Posterior vena cava (tissue), 2 donors: Measurements from ENCODE around the gene RARRES2. TPM values are rescaled to one million over a fixed set of nuclear protein-coding genes. Genes with fewer than 3 reads are reported as not detected.

ENCODE experiments used
- DNase-seq: peaks from one replicate; pipeline ENCODE4 v3.0.0-alpha.2; 2020; ENCODE audit warnings: low spot score
- intact Hi-C, 2 donors: fragments of 100-400 bp; cut with DNase I; formaldehyde crosslinking; loops; one replicate each; pipeline versions ENCODE4 v1.14.1 to v1.14.2; 2022 to 2023
- total RNA-seq, 2 donors: library from RNA; stranded (reverse); fragmentation: NEBNext Ultra II Directional; extraction: Animal tissue kit (Norgen Biotek cat#: 25700); gene quantifications; one replicate each; pipeline ENCODE4 v1.2.1, GENCODE V29; 2021
- donor health status: DM: yes; HTN: yes; CAD: no.
- donor health status: DM: yes; HTN: yes; CAD: no.

RARRES2 gene
- total RNA-seq, 2 donors from 2014 or later: 123 to 153 TPM

DNA sequence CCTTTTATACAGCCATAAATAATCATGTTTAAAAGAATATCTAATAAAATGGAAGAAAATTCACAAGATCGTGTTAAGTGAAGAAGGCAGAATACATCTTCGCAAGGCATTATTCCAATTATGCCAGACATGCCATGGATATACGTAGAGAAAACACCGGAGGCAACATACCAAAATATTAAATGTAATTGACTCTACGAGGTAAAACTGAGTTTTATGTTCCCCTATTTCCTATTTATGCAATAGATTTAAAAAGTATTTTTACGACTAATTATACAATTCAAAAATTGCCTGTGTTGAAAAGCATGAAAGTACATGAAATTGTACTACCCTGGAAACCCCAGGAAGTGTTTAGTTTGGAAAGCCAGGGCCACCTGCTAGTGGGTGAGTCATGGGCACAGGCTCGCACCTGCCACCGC lies 26.3 kb upstream of the RARRES2 start:
- no peak for DNase-seq
- intact Hi-C loops: no loop called here

DNA sequence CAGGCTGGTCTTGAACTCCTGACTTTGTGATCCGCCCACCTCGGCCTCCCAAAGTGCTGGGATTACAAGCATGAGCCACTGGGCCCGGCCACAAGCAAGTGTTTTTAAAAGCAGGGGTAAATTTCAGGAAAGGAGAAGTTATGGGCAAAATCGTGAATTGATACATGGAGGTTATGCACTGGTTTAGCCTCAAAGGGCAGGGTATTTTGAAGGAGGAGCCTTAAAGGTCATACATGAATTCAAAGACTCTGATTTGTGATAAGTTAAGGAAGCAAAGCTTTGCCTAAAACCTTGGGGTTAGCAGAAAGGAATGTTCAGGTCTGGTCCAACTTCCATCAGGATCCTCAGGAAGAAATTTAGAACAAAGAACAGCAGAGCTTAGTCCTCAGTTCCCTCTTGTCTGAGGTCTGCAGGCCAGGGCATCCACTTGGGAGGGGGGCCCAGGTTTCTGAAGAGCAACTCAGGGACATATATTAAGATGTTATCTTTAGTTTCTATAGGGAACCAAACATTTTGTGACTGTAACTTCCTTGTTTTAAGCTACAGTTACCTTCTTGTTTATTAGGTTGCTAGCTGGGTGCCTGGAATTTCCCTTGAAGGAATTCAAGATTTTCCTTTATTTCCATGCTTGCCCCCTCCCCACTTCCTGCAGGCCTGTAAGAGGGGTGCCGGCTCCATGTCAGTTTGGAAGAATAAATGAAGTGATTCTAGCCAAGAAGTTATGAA lies 24.4 kb upstream of the RARRES2 start:
- no peak for DNase-seq
- intact Hi-C loops: no loop called here

GRCh38 chr7:150365194-150365593 lies 23.8 kb upstream of the RARRES2 start:
- DNase-seq: no peak
- intact Hi-C loops: no loop called here

DNA sequence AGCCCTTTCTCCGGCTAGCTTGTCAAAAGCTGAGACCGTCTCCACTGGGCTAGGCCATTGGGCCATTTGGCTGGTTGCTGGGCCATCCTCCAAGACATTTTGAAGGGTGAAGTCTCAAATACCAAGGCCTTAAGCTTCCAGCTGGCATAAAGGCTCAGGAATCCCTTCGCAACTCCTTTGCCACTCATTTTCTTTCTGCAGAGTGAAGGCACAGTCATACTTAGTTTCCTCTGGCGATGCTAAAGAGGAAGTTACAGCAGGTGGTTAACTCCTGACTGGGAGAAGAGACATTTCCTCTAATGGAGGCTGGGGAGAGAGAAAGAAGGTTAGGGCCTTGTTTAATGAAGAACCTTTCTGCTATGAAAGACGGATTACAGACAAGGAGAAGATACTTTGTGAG lies 22.4 kb upstream of the RARRES2 start:
- intact Hi-C loops: no loop called here
- DNase-seq: no peak

- intact Hi-C loops: no loop called here
- no peak for DNase-seq
Measured at GRCh38 chr7:150363370-150363769, 21.9 kb upstream of the RARRES2 start.

- no peak for DNase-seq
- intact Hi-C loops: no loop called here
Measured at GRCh38 chr7:150361807-150362621, 20.6 kb upstream of the RARRES2 start.

- DNase-seq: no peak
Measured at GRCh38 chr7:150361402-150361801, 20.0 kb upstream of the RARRES2 start.

GRCh38 chr7:150360363-150361058 lies 19.1 kb upstream of the RARRES2 start:
- DNase-seq: no peak
- intact Hi-C loops: no loop called here

More at GRCh38 chr7:150361402-150361801, 20.0 kb upstream of the RARRES2 start:
- intact Hi-C loops: no loop called here

DNA sequence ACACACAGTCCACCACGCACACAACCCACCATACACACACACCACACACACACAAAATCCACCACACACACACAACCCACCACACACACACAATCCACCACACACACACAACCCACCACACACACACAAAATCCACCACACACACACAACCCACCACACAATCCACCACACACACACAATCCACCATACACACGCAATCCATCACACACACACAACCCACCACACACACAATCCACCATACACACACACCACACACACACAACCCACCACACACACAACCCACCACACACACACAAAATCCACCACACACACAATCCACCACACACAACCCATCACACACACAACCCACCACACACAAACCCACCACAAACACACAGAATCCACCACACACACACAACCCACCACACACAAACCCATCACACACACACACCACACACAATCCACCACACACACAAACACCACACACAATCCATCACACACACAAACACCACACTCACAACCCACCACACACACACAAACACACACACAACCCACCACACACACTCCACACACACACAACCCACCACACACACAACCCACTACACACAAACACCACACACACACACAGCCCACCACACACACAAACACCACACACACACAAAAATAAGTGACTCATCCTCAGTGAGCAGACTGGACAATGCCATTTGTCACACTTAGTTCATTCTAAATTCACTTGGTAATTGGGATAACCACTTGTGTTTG lies 18.4 kb upstream of the RARRES2 start:
- intact Hi-C loops: no loop called here
- no peak for DNase-seq

DNA sequence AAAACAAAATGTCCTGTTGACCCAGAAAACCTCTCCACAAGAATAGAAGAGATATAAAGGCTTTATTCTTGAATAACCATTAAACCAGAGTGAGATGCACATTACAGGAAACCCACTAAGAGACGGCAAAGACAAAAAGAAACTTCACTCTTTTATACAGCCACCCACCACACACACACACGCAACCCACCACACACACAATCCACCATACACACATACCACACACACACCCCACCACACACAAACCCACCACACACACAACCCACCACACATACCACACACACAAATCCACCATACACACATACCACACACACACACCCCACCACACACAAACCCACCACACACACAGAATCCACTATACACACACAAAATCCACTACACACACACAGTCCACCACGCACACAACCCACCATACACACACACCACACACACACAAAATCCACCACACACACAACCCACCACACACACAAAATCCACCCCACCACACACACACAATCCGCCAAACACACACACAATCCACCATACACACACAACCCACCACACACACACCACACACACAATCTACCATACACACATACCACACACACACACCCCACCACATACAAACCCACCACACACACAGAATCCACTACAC lies 17.7 kb upstream of the RARRES2 start:
- intact Hi-C loops: no loop called here
- DNase-seq: no peak

GRCh38 chr7:150358433-150358832 lies 17.0 kb upstream of the RARRES2 start:
- intact Hi-C loops: no loop called here
- DNase-seq: no peak

- no peak for DNase-seq
- intact Hi-C loops: no loop called here
Measured at GRCh38 chr7:150357771-150358427, 16.5 kb upstream of the RARRES2 start.

DNA sequence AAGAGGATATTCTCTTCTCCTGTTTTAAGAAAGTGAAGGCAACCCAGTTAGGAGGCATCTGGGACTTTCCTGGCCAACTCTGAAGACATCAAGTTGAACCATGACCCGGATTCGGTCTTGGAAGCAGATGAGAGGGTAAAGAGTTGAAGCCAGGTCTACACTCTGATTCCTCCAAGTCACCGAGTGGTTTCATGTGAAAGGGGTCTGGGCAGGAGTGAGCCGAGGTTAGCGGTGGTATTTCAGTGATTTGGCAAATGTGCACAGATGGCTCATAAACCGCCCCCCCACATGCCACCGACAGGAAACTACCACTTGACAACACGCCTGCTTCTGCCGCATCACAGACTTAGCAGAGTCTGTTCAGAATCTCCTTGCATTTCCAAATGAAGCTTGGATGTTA lies 15.8 kb upstream of the RARRES2 start:
- intact Hi-C loops: no loop called here
- DNase-seq: no peak

- no peak for DNase-seq
- intact Hi-C loops: no loop called here
Measured at GRCh38 chr7:150356265-150356897, 15.0 kb upstream of the RARRES2 start.

GRCh38 chr7:150355666-150356059 lies 14.2 kb upstream of the RARRES2 start:
- intact Hi-C loops: no loop called here
- DNase-seq: no peak

DNA sequence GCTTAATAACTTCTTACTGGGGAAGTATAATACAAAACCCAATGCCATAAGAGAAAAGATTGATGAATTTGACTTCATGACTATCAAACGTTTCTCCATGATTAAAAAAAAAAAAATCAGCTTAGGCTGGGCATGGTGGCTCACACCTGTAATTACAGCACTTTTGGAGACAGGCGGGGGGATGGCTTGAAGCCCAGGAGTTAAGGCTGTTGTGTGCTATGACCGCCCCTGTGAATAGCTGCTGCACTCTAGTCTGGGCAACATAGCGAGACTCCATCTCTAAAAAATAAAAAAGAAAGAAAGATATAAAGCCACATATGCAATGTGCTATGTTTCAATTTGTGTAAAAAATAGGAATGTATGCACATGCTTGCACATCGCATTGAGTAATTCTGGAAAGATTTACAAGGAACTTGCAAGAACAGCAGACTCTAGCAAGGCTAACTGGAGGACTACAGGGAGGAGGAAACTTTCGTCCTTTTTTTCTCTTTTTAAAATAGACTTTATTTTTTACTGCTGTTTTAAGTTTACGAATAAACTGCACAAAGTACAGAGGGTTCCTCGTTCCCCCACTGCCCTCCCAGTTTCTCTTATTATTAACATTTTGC lies 10.3 kb upstream of the RARRES2 start:
- intact Hi-C loops: loop anchor here in 1 of 2 donors (1.0 kb wide), 1 partner anchor 34 kb away; no protein-coding TSS in a partner anchor
- DNase-seq: no peak

DNA sequence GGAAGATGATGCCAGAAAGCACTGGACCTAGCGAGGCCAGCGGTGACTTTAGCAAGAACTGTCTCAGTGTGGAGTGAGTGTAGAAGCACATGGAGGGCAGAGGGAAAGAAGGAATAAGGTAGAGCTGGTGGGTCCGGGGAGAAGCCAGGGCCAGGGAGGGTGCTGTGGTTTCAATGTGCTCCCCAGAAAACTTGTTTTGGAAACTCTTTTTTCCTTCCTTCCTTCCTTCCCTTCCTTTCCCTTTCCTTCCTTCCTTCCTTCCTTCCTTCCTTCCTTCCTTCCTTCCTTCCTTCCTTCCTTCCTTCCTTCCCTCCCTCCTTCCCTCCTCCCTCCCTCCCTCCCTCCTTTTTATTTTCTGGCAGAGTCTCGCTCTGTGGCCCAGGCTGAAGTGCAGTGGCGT lies 5.5 kb upstream of the RARRES2 start:
- intact Hi-C loops: no loop called here
- no peak for DNase-seq

- intact Hi-C loops: no loop called here
Measured at GRCh38 chr7:150345012-150345411, 3.6 kb upstream of the RARRES2 start.

More at GRCh38 chr7:150345012-150345411, 3.6 kb upstream of the RARRES2 start:
- no peak for DNase-seq
